Fibroblast of gingiva (primary cell): ENCODE results near the gene COG2.
"Not testable (repeated sequence)": the region's sequence is repeated elsewhere in the genome, so short reads cannot be mapped to it uniquely, and the experiment has no call there.

Experiments
- DNase-seq: peaks from one replicate; pipeline ENCODE4 v3.0.0-alpha.2; 2011; ENCODE audit warnings: low read depth

The COG2 gene

DNA sequence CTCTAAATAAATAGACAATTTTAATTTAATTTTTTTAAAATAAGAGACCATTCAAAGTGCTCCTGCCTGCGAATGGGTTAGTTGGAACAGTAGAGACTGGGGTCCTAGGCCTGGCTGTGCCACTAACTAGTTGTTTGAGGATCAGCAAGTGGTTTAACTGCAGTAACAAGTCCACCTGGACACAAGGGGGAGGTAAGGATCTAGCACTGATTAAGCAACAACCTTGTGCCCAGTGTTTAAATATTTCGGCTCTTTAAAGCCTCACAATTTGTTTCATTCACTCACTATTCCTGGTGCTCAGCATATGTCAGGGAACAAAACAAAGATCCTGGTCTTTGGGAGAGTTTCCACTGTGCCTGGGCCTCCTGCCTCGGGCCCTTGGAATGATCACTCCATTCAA is 73.2 kb downstream of the COG2 start:
- no peak for DNase-seq

DNA sequence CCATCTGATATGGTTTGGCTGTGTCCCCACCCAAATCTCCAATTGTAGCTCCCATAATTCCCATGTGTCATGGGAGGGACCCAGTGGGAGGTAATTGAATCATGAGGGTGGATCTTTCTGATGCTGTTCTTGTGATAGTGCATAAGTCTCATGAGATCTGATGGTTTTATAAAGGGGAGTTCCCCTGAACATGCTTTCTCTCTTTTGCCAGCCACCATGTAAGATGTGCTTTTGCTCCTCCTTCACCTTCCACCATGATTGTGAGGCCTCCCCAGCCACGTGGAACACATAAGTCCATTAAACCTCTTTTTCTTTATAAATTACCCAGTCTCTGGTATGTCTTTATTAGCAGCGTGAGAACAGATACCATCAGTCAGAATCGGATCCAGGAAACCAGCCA is 74.2 kb downstream of the COG2 start:
- DNase-seq: not testable (repeated sequence)

DNA sequence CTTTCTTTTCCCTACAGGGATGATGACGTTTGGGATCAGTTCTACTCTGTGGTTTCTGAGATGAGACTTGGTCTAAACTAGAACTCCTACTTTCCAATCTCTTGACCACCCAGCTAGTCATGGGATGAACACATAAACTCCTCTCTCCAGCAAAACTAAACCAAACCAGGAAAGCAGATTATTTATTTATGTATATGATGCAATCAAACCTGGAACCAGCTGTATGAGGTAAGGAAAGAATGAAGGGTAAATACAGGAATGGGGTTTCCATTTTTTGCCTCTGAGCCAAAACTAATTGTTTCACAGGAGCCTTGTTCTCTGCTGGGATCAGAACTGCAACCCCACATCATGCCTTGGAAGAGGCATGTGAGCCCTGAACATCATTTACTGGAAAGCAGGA is 75.0 kb downstream of the COG2 start:
- no peak for DNase-seq

DNA sequence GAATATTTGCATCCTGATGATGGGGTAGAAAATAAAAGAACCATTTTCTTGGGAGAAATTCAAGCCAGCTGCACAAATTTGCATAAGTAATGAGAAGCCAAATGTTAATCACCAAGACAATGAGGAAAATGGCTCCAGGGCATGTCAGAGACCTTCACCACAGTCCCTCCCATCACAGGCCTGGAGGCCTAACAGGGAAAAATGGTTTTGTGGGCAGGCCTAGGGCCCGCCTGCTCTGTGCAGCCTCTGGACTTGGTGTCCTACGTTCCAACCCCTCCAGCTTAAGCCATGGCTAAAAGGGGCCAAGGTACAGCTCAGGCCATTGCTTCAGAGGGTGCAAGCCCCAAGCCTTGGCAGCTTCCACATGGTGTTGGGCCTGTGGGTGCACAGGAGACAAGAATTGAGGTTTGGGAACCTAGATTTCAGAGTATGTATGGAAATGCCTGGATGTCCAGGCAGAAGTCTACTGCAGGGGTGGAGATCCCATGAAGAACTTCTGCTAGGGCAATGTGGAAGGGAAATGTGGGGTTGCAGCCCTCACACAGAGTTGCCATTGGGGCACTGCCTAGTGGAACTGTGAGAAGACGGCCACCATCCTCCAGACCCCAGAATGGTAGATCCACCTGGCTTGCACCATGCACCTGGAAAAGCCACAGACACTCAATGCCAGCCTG is 79.7 kb downstream of the COG2 start:
- not testable (repeated sequence) for DNase-seq

DNA sequence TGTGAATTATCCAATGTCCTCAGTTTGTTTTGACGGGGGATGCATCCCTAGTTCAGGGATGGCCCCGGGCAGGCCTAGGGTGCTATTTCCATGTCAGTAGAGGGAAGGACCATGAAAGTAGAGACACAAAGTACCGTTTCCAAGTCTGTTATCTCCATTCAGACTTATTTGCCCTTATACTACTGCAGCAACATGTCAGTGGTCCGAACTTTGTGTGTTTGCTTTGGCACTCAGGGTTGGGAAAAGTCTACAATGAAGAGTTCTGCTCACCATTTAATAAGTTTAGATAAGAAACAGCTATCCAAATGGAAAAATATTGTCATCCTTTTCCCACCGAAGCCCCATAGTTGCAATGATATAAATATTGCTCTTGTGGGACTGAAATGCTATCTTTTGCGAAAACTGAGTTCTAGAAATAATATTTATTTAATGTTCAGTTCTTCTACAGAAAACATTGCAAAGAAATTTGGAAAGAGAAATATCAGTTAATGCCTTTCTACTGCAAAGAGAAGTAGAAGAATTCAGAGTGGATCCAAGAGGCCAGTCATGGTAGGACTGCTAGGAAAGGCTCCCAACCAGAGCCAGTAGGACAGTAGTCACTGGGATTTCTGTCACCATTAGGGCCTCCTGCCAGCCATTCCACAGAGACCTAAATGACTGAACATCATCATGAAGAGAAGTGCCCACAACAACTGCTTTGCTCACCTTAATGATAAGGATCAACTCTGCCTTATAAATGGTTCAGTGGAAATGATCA is 83.2 kb downstream of the COG2 start:
- no peak for DNase-seq

DNA sequence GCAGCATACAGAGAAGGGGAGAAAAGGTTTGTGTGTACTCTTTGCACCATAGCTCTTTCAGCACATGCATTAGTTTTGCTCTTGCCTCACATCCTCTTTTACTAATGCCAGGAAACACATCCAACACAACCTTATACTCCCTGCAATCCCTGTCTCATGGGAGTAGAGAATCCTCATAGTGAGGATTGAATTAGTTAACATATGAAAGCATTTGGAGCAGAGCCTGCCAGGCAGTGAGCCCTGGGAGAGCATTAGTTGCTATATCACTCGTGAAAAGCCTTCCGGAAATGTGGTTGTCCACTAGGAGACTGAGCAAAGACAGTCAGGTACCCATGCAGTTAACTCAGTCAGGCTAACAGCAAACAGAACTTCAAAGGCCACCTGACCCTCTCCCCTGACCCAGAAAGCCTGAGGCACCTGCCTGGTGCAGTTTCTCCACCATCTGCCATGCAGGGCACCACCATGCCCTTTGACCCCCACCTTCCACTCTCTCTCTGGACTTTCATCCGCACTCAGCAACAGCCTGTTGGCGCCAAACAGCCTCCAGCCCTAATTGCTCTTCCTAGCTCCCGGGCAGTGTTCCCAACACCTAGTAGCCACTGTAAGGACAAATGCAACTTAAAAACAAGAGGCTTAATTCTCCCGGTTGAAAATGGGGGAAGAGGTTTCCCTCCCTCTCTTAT is 86.6 kb downstream of the COG2 start:
- peak; percentile 81 for DNase-seq

DNA sequence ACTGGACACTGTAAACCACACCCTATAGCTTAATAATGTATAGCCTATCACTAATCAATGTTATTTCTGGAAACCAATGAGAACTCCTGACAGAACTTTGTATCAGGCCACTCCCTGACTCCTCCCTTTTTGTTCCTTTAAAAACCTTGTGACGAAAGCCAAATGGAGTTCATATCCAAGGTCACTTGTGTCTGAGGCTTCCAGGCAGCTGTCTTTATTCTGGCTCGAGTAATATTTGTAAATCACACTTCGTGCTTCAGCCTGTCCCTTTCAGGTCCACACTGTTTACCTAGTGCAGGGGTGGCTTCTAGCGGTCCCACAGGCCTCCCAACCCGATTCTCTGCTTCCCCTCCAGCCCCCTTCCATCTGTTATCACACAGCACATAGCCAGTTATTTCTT is 88.7 kb downstream of the COG2 start:
- DNase-seq: no peak

DNA sequence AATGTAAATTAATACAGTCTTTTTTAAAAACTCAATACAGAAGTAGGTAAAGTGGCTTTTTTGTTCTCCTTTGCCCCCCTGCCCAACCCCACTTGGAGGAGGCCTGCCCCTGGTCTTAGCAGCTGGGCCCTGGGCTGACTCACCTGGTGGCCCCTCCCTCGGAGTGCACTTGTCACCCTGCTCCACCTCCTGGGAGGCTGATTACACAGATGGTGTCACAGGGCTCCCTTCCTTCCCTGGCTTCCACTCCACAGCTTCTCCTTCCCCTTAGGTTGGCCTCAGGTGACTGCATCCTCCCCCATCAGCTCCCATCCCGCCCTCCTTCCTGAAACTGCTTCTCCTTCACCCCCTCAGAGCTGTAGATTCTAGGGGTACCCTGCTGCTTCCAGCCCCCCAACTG is 93.2 kb downstream of the COG2 start:
- DNase-seq: no peak

DNA sequence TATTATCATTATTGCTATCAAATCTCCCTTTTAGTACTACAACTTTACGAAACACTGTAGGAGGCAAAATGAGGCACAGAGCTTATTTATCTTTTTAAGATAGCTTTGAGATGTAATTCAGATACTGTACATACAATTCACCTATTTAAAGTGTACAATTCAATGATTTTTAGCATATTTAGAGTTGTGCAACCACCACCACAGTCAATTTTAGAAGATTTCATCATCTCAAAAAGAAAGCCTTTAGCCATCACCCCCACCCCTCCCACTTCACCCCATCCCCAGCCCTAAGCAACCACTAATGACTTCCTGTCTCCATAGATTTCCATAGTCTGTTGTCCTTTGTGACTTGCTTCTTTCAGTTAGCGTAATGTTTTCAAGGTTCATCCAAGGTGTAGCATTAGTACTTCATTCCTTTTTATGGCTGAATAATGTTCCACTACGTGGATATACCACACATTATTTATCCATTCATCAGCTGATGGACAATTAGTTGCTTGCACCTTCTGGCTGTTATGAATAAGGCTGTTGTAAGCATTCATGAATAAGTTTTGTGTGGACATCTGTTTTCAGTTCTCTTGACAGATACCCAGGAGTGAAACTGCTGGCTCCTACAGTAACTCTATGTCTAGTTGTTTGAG is 95.5 kb downstream of the COG2 start:
- no peak for DNase-seq

DNA sequence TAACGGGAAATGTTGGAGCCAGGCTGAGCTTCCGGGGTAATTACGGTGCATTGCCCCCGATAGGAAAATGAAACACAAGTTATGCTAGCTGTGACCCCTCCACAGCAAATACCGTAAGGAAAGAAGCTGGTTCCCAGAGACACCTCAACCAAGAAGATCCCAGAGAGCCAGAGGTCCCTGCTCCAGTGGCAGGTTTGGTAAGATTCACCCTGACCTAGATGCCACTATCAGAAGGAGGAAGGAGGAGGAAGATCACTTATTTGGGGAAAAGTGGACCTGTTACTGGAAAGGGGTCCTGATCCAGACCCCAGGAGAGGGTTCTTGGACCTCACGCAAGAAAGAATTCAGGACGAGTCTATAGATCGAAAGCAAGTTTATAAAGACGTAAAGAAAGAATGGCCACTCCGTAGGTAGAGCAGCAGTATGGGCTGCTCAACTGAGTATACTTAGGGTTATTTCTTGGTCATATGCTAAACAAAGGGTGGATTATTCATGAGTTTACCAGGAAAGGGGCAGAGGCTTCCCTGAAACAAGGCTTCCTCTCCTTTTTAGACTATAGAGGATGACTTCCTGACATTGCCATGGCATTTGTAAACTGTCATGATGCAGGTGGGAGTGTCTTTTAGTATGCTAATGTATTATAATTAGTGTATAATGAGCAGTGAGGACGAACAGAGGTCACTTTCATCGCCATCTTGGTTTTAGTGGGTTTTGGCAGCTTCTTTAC is 97.4 kb downstream of the COG2 start:
- no peak for DNase-seq
